NOMO-1 (cell line): Measurements from ENCODE around the gene HEATR5B.
"Not testable (repeated sequence)": the region's sequence is repeated elsewhere in the genome, so short reads cannot be mapped to it uniquely, and the experiment has no call there.

ENCODE experiments used
- DNase-seq, 2 experiments: peaks; one replicate each; lab custom pipeline; 2025; ENCODE audit not compliant: unreplicated experiment in 2 of 2; lab: John Stamatoyannopoulos, UW

HEATR5B gene

GRCh38 chr2:36952748-36953197, 131.4 kb downstream of the HEATR5B start:
- DNase-seq = no peak

GRCh38 chr2:36951574-36951973, 132.6 kb downstream of the HEATR5B start:
- DNase-seq = no peak

- DNase-seq = no peak
These were observed 133.1 kb downstream of the HEATR5B start for GRCh38 chr2:36951027-36951518.

GRCh38 chr2:36949845-36950244, 134.3 kb downstream of the HEATR5B start:
- DNase-seq = no peak

GRCh38 chr2:36945240-36945639, 138.9 kb downstream of the HEATR5B start:
- not testable (repeated sequence) for DNase-seq

GRCh38 chr2:36941867-36942266, 142.3 kb downstream of the HEATR5B start:
- DNase-seq = no peak

GRCh38 chr2:36936526-36936925, 147.6 kb downstream of the HEATR5B start:
- not testable (repeated sequence) for DNase-seq

GRCh38 chr2:36931688-36932087, 152.5 kb downstream of the HEATR5B start:
- not testable (repeated sequence) for DNase-seq
